ENCODE results near the gene DKK3.

Gene DKK3

DNA sequence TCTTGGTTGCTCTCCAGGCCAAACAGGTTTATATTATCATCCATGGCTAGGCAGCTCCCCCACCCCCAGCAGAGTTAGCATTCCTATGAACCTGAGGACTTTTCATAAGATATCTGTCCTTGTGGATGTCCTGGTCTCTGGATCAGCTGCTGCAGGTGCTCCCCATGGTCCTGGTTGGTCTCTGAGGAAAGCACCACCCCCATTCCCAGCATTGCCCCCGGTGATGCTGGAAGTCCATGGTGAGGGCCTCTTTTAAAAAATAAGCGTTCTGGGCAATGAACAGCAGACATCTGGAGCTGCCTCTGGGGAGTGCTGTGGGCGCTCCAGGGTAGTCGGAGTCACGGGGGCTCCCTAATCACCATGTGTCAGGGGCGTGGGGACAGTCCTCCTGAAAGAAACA lies 26.6 kb downstream of the DKK3 start:
- no peak for ATAC-seq

DNA sequence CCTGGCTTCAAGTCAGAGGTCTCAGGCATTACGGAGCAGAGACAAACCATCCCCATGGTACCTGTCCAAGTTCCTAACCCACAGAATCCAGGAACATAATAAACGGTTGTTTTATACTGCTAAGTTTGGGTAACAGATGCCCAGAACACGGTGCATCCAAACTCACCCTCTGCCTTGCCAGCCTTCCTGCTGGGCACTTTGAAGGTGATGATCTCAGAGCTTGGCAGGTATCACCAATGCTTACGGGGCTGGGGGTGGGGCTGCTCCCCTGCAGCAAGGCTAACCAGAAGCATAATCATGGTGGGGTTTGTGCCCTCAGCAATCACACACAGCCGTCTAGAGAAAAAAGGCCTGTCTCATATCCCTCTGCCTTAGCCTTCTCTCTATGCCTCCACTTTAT lies 27.1 kb downstream of the DKK3 start:
- ATAC-seq (no peak), DNase-seq (no peak)

More for the DNA sequence above, 26.6 kb downstream of the DKK3 start:
- DNase-seq = no peak

DNA sequence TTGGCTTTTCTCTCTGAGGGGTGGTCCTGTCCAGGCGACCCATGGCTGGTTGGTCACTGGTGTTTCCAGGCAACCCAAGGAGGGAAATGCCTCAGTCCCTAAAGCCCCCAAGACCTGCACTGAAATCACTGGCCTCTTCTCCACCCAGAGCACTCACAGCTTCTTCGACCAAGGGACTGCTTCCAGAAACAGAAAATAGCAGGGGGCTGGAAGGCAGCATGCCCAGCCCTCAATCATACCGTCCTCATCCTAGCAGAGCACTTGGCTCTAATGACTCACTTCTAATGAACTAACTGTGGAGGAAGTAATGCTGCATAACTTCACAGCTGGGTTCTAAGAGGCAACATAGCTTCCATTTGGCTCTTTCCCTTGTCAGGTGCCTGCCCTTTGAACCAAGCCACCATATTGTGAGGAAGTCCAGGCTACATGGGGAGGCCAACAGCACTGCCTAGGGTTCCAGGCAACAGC lies 27.6 kb downstream of the DKK3 start:
- no peak for ATAC-seq
- no peak for DNase-seq

DNA sequence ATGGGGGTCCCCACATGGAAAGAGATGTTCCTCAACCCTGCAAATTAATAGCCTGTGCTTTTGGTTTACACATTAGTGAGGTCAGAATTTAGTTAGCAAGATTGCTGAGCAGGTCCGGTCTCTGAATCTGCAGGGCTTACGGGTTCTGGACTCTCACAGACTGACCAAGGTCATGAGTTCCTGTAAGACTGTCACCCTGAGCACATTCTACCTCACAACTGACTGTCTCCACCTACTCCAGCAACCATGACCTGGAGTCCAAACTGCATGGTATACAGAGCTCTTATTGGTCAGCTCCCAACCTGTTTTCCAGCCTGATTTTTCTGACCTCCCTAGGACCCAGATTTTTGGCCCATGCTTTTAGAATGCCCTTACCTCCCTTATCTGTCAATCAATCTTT lies 28.2 kb downstream of the DKK3 start:
- ATAC-seq (no peak), DNase-seq (no peak)

DNA sequence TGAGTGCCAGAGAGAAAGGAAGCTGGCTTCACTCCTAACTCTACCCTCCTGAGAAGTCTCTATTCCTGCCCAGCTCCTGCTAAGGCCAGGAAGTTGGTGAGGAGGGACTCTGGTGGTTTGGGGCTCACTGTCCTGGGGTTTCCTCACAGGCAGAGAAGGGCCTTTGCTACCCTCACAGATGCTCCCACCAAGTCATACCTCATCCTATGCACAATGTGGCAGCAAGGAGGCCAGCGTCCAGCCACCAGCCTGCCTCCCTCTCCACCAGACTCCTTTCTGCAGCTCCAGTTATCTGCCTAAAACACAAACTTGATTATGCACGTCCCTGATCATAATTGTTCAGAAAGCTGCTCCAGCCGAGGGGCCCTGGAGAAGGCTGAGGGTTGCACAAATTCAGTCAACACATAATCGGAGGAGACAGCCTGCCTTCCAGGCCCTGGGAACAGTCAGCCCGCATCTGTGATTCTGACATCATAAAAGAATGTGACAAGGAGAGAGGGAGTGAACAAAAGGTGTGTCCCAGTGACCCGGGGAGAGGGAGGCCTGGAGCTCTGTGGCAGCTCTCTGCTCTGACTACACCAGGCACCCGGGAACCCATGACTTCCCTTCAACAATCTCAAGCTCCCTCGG lies 28.8 kb downstream of the DKK3 start:
- no peak for ATAC-seq

DNA sequence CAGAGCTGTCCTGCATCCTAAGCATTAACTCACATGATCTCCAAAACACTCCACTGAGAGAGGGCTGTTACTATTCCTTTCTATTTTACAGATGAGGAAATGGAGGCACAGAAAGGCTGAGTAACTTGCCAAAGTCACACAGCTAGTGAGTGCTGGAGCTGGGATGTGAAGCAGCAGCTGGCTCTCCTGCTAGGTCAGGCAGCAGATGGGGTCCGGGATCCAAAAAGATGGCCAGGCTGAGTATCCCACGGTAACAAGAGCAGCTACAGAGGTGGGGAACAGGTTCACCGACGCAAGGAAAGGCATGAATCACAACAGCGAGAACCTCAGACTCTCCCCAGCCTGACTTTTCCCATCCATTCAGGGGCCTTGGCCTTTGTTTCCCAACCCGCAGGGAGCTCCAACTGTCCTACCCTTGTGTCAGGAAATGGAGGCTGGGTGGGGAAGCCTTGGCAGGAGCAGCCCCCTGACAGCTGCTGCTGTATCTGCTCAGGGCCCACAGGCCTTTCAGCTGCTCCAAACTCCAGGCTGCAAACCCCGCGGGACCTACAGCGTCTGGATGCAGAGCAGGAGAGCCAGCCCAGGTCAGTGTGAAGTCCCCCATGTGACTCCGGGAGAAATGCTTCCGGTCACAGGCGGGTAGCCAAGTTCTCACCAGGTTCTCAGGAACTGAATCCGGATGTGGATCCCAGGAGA lies 29.5 kb downstream of the DKK3 start:
- DNase-seq (no peak), ATAC-seq (no peak)

More for the DNA sequence above, 28.8 kb downstream of the DKK3 start:
- DNase-seq = no peak

DNA sequence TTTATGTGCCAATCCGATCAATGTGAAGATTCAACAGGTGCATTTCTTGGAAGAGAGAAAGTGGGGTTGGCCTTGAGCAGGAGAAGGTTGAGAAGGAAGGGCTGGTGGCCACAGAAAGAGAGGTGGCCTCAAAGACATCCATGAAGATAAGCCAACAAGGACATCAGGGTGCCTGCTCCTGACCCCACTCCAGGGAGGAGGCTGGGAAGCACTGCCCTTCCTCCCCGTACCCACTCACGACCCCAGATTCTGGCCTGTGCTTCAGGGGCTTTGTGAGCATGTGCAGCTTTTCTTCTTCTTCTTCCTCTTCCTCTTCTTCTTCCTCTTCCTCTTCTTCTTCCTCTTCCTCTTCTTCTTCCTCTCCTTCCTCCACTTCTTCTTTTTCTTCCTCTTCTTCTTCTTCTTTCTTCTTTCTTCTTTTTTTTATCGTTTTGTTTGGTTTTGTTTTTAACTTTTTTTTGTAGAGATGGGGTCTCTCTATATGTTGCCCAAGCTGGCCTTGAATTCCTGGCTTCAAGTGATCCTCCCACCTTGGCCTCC lies 30.3 kb downstream of the DKK3 start:
- ATAC-seq (no peak), DNase-seq (no peak)

DNA sequence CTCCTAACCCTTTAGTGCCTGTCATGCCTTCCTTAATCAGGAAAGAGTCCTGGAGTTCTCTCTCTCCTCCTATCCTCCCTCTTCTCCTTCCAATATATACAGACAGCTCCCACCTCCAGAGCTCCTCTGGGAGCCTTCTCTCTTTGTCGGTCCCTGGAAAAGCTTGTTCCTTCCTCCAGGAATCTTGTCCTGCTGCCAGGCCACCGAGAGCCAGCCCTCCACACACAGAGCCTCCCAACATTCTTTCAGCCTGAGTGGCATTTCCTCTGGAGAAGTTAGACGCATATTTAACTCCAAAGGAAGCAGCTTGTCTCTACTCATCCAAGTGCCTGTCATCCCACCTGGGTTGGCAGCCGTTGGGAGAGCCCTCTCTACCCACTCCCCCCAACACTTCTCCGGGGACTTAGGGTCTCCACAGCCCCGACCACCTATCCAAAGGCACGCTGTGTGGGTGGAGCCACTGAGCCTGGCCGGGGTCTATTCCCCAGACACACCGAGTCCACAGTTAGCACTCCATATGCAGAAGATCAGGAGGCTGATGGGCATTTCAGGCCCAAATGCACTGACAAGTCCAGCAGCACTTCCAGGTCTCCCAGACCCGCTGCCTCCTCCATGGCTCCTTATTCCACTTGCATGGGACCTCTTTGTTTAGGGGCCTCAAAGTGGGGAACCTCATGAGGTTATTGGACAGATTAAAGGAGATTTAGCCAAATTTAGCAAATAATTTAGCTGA lies 31.1 kb downstream of the DKK3 start:
- DNase-seq (no peak), ATAC-seq (no peak)

DNA sequence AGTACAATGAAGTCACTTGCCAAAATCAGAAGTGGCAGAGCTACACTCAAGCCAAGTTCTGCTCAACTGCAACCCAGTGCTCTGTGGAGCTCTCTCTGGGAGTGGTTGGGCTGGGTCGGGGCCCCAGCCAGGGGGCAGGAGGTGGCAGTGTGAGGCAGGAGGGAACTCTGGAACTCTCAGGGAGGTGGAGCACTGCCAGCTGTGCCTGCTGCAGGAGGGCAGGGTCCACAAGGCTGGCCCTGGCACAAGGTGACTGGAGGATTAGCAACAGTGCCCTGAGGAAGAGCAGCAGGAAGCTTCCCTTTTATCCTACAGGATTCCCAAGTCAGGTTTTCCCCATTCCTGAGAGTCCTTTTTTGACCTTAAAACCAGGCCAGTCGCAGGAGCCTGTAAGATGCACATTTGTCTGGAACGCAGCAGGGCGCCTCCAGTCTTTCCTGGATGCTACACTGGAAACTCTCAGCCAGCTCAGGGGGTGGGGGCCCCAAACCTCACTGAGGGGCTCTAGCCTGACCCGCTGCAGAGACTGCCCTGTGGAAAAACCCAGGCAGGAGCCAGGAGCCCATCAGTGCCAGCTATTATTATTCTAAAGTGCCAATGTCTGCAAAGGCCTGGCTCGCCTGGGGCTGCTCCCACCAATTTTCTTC lies 31.8 kb downstream of the DKK3 start:
- ATAC-seq (no peak), DNase-seq (no peak)

DNA sequence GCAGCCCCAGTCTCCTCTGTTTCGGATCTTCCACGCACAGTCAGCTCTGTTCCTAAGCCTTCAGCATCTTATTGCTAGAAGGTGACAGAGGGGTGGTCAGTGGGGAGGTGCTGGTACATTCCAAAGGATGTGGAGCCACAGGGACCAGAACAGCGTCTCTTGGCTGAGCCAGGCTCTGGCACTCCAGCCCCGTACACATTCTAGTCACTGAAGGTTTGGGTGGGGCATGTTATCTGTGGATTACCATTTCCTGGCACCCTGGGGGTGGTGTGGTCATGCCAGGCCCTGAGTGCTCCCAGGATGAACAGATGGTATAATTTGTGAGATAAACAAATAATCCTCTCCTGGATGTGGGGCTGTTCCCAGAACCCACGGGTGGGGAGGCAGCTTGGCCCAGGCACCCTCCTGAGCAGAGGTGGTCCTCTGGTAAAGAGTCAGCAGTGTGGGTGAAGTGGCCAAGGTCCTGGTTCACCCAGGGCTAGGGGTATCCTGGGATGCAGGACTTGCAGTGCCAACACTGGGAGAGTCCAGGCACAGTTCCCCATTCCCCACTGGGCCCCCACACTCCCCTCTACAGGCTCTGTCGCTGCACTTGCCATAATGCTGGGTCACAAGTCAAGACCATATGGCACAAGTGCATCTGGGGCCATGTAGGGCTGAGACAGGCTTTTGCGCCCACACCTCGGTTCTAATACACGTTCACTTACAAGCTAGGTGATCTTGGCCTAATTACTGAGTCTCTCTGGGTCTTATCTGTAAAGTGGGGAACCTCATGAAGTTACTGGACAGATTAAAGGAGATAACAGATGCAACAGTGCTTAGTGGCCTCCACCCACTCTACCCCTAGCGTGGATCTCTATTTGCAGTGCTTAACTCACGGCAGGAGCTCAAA lies 33.0 kb downstream of the DKK3 start:
- no peak for ATAC-seq

DNA sequence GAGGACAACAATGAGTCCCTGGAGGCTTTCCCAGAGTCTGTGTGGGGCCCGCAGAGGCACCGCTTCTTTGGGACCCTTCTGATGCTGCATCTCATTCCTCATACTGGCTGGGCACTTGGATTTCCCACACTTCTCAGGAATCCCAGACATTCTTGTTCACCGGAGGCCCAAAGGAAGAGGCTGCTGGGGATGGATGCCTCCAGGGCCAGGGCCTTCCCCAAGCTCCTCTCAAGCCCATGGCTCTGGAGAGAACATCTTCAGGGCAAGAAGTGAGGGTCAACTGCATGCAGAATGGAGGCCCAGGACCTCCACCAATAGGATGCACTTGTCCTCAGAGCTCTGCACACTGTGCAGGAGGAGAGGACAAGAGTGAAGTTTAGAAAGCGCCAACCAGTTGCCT lies 34.6 kb downstream of the DKK3 start:
- no peak for DNase-seq
- no peak for ATAC-seq

More for the DNA sequence above, 33.0 kb downstream of the DKK3 start:
- no peak for DNase-seq

DNA sequence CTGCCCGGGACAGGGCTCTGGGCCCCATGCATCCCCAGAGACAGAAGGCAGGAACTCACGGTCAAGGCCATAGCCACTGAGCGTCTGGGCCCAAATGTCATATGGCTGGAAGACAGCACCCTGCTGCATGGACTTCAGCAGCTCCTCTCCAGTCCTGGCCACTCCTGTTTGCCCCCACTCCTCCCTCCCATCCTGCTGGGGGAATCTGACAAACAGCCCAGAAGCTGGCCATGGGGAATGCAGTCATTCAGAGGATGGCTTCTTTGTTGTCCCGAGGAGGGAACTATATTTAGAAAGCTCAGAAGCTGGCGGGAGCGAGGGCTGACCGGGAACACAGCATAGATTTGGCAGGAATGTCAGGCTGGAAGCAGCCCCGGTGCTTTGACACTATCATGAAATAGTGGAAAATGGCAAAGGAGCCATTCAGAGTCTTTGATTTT lies 35.0 kb downstream of the DKK3 start:
- ATAC-seq = no peak
- no peak for DNase-seq

DNA sequence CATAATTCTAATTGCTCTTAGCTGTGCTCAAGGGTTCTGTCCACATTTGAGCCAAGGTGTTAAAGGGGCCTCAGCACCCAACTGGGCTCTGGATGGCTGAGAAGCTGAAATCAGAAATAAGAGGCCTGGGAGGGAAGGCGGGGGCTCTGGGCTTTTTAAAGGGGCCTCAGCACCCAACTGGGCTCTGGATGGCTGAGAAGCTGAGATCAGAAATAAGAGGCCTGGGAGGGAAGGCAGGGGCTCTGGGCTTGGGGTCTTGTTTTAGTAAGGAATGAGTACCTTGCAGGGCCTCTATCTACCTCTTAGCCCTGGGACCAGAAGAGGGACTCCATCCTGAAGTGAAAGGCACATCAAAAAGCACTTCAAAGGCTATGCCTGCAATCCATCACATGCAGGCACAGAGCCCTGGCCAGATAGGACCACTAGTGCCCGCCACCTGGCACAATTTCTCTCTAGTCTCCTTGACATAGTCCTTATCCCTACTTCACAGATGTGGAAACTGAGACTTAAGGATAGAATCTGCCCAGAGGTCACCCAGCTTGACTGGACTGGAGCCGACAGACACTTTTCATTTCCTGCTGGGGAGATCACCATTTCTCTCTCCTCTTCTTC lies 35.6 kb downstream of the DKK3 start:
- no peak for DNase-seq
- no peak for ATAC-seq

DNA sequence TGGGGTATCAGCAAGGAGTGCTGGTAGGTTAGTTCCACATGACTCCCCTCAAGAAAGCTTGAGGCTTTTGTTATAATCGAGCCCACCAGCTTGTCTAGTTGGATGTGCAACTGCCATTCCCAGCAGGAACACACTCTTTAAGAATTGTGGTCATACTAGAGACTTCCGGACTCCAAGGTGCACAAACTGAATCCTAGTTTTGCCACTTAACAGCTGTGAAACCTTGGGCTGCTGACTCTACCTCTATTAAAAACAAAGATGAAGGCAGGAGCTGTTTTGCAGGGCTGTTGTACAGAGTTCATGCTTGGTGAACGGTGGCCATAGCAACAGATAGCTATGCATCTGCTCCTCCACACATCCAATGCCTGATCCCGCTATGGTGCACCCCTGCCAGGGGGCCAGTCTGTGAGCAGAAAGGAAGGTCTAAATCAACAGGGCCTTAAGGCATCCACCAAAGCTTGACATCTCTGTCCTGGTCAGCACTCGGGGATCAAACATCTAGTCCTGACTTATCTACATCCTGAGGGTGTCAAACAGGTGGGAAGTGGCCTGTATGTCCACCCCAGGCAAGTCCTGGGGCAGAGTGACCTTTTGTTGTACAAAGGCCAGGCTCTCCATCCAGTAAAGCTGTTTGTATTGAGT lies 36.4 kb downstream of the DKK3 start:
- DNase-seq (no peak), ATAC-seq (no peak)

DNA sequence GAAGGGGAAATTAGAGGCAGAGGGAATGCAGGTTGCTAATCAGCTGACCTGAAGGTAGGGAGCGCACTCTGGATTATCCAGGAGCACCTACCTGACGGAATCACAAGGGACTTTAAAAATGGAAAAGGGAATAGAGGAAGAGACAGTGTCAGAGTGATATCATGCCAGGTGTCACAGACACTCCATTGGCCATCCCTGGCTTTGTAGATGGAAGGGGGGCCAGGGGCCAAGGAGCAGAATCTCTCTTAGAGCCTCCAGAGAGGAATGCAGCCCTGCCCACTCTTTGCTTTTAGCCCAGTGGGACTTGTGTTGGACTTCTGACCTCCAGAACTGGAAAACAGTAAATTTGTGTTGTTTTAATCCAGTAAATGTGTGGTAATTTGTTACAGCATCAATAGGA lies 37.9 kb downstream of the DKK3 start:
- ATAC-seq (no peak), DNase-seq (no peak)

DNA sequence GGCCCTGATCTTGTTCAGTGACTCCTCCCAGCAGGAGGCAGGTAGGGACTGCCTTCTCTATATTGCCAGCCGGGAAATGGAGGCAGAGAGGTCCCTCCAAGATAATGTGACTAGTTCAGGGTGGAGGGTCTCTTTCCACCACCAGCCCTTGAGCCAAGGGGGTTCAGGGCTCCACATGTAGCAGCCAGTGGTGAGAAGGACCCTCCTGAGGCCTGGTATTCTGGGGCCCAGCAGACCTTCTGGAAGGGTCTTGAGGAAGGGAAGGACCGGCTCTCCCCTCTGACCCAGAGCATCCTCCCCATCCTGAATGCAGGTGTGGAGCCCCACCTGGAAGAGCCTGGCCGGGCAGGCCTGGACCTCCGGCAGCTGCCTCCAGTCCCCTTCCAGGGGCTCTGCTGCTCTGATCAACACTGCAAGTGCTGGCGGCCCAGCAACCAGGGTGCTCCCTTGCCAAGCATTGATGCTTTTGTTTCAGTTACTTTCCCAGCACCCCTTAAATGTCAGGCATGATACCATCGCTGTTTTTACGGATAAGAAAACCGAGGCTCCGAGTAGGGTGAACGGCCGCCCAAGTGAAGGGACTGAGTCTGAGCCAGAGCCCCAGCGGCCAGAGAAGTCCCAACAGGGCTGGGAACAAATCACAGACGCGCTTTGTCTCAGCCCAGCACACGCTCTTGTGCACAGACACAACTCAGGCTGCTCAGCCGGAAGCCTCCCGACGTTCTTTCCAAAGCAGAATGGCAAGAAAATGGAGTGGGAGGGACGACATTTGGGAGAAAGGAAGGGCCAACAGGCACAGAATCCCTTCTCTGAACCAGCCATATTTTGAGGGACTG lies 38.8 kb downstream of the DKK3 start:
- DNase-seq (no peak), ATAC-seq (no peak)

DNA sequence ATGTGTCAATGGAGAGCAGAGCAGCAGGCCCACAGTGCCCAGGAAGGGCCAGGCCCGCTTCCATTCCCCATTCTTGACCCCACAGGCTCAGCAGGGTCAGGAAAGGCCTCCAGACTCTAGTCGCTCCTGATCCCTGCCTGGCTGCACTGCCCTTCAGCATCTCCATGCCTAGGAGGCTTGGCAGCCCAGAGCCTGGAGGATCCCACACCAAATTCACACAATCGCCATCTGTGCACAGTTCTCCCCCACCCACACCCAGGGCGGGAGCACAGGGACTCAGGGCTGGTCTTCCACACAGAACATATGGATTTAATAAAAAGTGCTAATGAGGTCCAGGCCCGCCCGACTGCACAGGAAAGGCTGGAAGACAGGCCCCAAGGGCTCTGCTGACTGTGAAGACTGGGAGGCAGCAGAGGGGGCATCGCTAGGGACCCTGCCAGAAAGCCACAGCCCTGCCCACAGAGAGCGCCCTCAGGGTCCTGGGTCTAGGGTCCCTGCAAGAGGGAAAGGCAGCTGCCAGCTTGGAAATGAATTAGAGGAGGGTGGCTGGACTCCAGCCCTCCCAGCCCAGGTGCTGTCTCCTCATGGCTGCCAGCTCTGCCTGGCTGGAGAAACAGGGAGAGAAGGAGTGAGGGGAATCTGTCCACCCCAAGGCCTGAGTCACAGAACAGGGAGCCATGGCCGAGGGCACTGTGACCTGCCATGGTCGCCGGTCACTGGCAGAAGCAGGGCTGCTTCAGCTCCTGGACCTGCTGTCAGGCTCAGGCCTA lies 39.7 kb downstream of the DKK3 start:
- no peak for DNase-seq
- no peak for ATAC-seq

DNA sequence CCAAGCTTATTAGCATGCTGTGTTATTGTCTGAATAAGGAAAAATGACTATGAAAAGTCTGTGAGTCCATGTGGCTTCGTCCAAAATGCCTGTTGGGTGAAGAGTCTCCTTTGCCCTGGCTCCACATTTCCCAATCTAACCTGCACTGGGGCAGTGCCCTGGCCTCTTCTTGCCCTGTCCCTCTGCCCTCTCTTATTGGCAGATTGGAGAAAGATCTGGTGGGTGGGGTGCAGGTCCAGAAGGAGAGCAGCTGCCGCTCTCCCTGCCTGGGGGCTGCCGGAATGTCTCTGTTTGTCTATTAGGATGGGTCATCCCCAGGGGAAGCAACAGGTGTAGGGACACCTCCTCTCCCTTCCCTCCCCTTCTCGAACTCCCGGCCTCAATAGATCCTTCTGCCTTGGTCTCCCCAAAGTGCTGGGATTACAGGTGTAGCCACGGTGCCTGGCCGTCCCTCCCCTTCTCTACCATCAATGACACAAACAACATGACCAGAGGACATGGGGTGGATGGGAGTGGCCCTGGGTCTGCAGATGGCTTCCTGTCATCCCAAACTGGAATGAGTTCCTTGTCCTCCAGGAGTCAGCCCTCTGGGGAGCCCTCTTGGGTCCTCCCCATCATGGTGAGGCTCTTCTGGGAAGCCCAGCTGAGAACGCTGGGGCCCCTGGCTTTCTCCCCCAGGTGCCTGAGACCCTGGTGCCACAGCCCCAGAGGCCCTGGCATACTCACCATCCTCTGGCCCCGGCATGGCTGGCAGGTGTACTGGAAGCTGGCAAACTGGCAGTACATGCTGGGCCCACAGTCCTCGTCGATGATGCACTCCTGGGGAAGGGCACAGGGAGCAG lies 40.5 kb downstream of the DKK3 start:
- ATAC-seq (no peak), DNase-seq (no peak)
